Measurements from ENCODE around the gene AXL. TPM values are rescaled to one million over a fixed set of nuclear protein-coding genes. Genes with fewer than 3 reads are reported as not detected.
"Not testable (repeated sequence)": the region's sequence is repeated elsewhere in the genome, so short reads cannot be mapped to it uniquely, and the experiment has no call there.

AXL gene
- 7.0 TPM for total RNA-seq

DNA sequence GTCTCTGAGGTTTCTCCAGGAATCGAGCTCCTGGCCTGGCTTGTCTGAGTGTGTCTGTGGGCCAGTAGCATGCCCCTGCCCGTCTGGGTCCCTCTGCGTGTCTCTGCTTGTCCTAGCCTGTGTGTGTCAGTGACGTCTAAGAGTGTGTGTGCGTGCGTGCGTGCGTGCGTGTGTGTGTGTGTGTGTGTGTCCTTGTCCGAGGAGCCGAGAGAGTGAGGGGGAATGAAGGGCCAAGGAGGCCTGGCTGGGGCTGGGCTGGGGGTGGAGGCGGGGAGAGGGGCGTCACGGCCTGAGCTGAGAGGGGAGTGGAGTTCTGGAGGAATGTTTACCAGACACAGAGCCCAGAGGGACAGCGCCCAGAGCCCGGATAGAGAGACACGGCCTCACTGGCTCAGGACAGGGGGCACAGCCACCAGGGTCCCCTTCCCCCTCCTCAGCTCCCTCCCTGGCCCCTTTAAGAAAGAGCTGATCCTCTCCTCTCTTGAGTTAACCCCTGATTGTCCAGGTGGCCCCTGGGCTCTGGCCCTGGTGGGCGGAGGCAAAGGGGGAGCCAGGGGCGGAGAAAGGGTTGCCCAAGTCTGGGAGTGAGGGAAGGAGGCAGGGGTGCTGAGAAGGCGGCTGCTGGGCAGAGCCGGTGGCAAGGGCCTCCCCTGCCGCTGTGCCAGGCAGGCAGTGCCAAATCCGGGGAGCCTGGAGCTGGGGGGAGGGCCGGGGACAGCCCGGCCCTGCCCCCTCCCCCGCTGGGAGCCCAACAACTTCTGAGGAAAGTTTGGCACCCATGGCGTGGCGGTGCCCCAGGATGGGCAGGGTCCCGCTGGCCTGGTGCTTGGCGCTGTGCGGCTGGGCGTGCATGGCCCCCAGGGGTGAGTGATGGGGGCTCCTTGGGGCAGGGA, at the start of gene AXL:
Gene AXL (plus strand): TSS at position 609 of the 893 bp plus-strand sequence. CDS start 170 bp downstream, at position 779.
- DNase-seq (ENCODE audit: low read depth in 2 of 3, low spot score in 2 of 3): peak in 1 of 3 donors; percentile 26

- DNase-seq (ENCODE audit: low read depth in 2 of 3, low spot score in 2 of 3): no peak
Observed at GRCh38 chr19:41172297-41173164, 46.5 kb upstream of the AXL start.

- no peak for DNase-seq (ENCODE audit: low read depth in 2 of 3, low spot score in 2 of 3)
Observed at GRCh38 chr19:41174297-41174928, 44.6 kb upstream of the AXL start.

DNA sequence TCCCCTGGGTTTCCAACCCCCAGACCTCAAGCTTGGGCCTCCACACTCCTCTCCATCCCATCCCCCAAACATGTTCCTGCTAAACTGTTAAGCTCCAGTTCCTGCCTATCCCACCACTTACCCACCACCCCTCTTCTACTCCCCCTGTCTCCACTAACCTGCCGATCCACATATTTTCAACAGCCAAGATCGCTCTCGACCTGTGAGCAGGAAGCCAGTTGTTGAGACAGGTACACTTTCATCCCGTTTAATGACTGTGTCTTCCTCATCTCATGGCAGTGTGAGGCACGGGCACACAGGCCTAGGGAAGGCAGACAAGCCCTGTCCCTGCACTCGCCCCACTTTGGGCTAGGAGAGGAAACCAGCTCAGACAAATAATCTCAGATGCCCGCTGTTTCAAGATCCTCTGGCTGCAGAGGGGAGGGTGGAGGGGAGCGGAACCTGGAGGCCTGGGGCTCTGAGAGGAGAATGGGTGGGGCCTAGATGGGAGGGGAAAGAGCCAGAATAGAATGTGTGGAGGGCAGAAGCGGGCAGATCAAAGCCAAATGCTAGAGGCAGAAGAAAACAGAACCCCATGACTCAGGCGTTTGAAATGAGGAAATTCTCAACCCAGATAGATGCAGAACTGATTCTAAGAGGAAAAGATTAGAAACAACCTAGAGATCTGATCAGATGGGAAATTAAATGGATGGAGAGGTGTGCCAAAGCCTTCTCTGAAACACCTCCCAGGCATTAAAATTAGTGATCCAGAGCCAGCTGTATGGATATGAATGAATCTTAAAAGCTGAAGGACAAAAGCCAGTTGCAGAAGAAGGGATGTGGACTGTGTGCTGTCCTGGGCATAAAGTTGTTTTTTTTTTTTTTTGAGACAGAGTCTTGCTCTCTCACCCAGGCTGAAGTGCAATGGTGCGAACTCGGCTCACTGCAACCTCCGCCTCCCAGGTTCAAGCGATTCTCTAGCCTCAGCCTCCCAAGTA, 42.9 kb upstream of the AXL start:
- DNase-seq (ENCODE audit: low read depth in 2 of 3, low spot score in 2 of 3): peak in 2 of 3 donors; percentile 90 to 92

- DNase-seq (ENCODE audit: low read depth in 2 of 3, low spot score in 2 of 3): not testable (repeated sequence)
Observed at GRCh38 chr19:41180173-41180572, 38.9 kb upstream of the AXL start.

DNA sequence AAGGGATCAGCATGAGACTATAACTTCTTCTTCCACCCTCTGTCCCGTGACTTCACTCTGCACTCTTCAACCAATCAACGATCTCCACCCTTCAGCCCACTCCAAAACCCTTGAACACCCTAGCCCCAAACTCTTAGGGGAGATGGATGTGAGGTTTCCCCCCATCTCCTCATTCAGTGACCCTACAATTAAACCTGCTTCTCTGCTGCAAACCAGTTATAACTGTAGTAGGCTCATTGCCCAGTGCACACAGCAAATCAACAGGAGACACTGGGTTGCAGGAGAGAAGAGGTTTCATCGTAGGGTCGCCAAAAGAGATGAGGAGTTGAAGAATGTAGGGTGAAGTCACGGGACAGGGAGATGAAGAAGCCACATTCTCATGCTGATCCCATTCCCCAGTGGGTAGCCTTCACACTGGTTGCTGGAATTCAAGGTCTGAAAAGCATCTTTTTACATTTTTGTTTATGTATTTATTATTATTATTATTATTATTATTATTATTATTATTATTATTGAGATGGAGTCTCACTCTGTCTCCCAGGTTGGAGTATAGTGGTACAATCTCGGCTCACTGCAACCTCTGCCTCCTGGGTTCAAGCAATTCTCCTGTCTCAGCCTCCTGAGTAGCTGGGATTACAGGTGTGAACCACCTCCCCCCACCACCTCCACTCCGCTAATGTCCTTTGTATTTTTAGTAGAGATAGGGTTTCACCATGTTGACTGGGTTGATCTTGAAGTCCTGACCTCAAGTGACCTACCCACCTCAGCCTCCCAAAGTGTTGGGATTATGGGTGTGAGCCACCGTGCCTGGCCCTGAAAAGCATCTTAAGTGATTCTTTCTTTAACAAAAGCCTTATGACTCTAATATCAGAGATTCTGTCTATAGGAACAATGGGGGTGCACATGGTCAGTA, 31.8 kb upstream of the AXL start:
- DNase-seq (ENCODE audit: low read depth in 2 of 3, low spot score in 2 of 3): no peak

DNA sequence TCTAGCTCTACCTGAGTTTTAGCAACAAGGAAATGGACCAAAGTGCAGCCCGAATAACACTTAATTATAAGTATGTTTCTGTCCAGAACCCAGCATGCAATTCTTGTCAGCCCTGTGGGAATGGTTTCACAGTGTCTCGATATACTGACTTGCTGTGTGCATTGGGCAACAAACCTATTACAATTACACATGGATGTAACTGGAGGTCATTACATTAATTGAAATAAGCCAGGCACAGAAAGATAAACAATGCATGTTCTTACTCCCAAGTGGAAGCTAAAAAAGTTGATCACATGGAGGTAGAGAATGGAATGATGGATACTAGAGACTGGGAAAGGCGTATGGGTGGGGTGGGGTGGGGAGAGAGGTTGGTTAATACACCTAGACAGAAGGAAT, 31.1 kb upstream of the AXL start:
- DNase-seq (ENCODE audit: low read depth in 2 of 3, low spot score in 2 of 3): no peak

- no peak for DNase-seq (ENCODE audit: low read depth in 2 of 3, low spot score in 2 of 3)
Observed at GRCh38 chr19:41189425-41190065, 29.5 kb upstream of the AXL start.

GRCh38 chr19:41192574-41193429, 26.2 kb upstream of the AXL start, which contains the start of gene CYP2S1:
CYP2S1 (plus strand) TSS chr19:41193219; CDS start chr19:41193265, 46 bp downstream.
- peak in 2 of 3 donors; percentile 21 to 24 for DNase-seq (ENCODE audit: low read depth in 2 of 3, low spot score in 2 of 3)

DNA sequence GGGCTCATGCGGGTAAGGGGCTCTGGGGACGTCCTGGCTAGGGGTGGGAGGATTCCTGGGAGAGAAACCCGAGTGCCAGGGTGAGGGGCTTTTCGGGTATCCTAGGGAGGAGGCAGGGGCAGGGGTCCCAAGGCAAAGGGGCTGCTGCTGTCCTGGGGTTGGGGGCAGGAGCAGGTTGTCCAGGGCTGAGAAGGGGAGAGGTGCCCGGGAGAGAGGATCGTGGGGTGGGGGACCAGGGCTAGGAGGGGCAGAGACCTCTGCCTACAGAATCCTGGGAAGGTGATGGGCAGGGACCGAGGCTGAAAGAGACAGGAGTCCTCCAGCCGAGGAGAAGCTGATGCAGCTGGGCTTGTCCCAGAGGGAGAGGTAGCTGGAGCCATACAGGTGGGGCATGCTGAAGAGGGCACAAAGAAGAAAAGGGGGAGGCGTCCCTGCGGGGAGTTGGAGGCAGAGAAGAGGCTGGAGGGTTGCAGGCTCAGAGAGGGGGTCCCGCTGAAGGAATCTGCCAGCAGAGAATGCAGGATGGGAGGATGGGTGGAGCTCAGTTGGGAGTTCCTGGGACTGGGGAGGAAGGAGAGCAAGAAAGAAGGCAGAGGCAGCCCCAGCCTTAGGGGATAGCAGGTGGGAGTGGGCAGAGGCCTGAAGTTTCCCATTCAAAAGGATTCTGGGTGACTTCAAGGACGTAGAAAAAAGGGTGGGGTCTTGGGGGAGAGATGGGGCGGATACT, 25.4 kb upstream of the AXL start:
- no peak for DNase-seq (ENCODE audit: low read depth in 2 of 3, low spot score in 2 of 3)

GRCh38 chr19:41194157-41194552, 24.9 kb upstream of the AXL start:
- no peak for DNase-seq (ENCODE audit: low read depth in 2 of 3, low spot score in 2 of 3)

- no peak for DNase-seq (ENCODE audit: low read depth in 2 of 3, low spot score in 2 of 3)
Observed at GRCh38 chr19:41195675-41196497, 23.1 kb upstream of the AXL start.

DNA sequence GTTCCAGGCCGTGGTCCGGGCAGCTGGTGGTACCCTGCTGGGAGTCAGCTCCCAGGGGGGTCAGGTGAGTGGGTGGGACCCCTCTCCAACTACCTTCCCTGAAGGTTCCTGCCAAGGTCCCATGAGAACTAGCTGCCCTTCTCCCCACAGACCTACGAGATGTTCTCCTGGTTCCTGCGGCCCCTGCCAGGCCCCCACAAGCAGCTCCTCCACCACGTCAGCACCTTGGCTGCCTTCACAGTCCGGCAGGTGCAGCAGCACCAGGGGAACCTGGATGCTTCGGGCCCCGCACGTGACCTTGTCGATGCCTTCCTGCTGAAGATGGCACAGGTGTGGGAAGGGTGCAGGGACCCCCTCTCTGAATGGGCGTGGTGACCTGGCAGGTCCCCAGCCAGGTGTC, 20.5 kb upstream of the AXL start:
- no peak for DNase-seq (ENCODE audit: low read depth in 2 of 3, low spot score in 2 of 3)

- no peak for DNase-seq (ENCODE audit: low read depth in 2 of 3, low spot score in 2 of 3)
Observed at GRCh38 chr19:41203371-41203770, 15.7 kb upstream of the AXL start.

GRCh38 chr19:41204338-41204737, 14.7 kb upstream of the AXL start:
- peak; percentile 72 to 92 (median 86) for DNase-seq (ENCODE audit: low read depth in 2 of 3, low spot score in 2 of 3)

GRCh38 chr19:41205995-41206394, 13.0 kb upstream of the AXL start:
- DNase-seq (ENCODE audit: low read depth in 2 of 3, low spot score in 2 of 3): no peak

All from hematopoietic multipotent progenitor cell (in vitro differentiated cells).